22Rv1 (cell line): ENCODE measurements around the gene SMCO2.
"Not testable (repeated sequence)": the region's sequence is repeated elsewhere in the genome, so short reads cannot be mapped to it uniquely, and the experiment has no call there.

Experiments
- H3K27ac ChIP-seq: fragments of 450-650 bp; 2 replicates; pipeline ENCODE4 v1.5.1; 2017
- ZFX ChIP-seq: fragments of 450-650 bp; IDR thresholded peaks from 2 replicates; pipeline ENCODE4 v1.6.1; 2017; ENCODE audit warnings: antibody characterized with exemption, borderline replicate concordance
- TF ChIP-seq, protein P1 (sequence below): fragments of 450-650 bp; IDR thresholded peaks from 2 replicates; pipeline ENCODE4 v1.5.1; 2017; ENCODE audit warnings: mild to moderate bottlenecking

Gene SMCO2

DNA sequence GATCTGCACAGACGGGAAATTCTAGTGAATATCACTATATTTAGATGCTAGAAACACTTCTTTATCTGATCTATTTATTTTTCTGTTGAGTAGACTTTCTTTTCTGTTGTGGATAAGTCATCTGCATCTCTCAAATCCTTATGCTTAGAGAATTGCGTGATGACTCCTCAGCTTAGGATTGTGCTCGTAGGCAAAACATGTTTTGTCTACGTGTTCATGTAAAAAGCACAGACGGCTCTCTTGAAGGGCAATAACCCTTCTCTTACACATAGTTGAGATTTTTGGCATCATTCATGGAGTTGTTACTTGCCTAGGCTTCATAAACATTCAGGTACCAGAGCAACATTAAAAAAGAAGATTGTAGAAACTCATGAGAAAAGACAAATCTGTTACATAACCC is 96.1 kb downstream of the SMCO2 start:
- H3K27ac ChIP-seq: no peak overlapping the region
- TF ChIP-seq, protein P1, sequence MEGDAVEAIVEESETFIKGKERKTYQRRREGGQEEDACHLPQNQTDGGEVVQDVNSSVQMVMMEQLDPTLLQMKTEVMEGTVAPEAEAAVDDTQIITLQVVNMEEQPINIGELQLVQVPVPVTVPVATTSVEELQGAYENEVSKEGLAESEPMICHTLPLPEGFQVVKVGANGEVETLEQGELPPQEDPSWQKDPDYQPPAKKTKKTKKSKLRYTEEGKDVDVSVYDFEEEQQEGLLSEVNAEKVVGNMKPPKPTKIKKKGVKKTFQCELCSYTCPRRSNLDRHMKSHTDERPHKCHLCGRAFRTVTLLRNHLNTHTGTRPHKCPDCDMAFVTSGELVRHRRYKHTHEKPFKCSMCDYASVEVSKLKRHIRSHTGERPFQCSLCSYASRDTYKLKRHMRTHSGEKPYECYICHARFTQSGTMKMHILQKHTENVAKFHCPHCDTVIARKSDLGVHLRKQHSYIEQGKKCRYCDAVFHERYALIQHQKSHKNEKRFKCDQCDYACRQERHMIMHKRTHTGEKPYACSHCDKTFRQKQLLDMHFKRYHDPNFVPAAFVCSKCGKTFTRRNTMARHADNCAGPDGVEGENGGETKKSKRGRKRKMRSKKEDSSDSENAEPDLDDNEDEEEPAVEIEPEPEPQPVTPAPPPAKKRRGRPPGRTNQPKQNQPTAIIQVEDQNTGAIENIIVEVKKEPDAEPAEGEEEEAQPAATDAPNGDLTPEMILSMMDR: no peak
- TF ChIP-seq ZFX: no peak

DNA sequence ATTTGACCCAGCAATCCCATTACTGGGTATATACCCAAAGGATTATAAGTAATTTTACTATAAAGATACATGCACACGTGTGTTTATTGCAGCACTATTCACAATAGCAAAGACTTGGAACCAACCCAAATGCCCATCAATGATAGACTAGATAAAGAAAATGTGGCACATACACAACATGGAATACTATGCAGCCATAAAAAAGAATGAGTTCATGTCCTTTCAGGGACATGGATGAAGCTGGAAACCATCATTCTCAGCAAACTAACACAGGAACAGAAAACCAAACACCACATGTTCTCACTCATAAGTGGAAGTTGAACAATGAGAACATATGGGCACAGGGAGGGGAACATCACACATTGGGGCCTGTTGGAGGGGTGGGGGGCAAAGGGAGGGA is 98.3 kb downstream of the SMCO2 start:
- H3K27ac ChIP-seq: not testable (repeated sequence)

DNA sequence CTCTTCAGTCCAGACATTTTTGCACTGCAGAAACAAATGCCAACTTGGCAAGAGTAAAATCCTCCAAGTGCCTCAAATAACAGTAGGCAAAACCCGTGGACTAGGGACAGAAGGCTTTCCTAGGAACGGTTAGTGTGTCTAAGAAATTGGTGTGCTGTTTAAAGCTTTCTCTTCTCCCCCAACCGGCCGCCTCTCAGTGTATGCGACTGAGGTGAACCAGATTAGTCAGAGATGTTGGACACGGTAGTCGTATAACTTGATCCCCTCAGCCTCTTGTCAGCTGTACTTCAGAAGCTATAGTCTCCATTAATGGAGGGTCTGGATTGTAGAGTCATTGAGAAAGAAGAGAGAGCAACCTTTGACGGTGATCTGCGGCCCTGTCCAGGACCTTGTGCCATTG is 99.1 kb downstream of the SMCO2 start:
- no peak overlapping the region for H3K27ac ChIP-seq
- no peak for TF ChIP-seq ZFX
- TF ChIP-seq, protein P1: no peak

DNA sequence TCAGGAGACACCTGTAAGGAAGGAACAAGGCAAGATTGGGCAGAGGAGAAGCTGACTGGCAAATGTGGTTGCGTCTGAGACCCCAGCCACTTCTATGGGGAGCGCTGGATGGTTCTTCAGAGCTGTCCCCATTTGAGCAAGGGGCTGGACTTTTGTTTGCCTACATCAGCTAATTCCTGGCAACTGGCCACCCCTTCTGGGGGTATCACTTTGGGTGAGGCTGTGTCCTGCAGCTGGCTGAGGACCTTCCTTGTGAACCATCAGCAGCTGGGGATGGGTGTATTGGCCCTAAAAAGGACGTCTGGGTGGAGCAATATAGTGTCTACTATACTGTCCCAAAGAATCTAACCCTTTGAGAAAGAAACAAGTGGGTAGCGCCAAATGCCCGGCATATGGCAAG is 101.1 kb downstream of the SMCO2 start:
- H3K27ac ChIP-seq: no peak overlapping the region
- TF ChIP-seq, protein P1: no peak
- no peak for TF ChIP-seq ZFX

DNA sequence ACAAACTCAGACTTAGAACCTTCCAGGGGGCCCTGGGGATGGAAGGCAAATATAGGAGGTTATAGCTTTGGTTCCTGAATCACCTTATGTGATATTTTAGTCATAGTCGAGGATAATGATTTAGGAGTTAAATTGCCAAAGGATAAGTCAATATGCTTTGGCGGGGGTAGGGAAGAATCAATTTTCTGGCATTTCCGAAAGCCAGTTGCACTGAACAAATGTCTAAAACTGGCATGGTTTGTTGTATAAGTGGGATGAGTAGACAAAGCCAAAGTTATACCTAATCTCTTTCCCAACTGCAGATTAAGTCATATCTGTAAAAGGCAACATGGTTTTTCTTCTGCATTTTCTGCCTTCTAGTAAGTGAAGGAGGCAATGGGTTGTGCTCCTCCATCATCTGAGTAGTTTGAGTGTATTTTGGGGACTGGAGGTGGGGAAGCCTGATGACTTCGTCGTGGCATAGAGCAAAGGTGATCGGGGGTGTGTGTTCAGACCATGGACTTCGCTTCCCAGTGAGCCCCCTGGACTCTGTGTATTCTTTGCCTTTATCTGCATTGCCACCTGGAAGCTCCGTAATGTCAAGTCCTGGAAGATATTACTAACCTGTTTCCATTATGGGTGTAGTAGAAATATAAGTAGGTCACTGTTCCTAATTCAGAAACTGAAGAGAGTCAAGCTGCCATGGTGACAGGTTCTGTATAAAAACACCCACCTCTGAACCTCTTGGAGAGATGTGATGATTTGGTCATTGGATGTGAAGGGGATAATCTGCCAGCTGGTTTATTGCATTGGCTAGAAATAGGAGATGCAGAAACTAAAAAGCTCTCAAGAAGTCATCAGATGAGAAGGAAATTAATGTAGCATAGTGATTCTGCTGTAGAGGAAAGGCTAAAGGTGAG is 102.0 kb downstream of the SMCO2 start:
- no peak overlapping the region for H3K27ac ChIP-seq
- TF ChIP-seq, protein P1: no peak
- no peak for TF ChIP-seq ZFX

DNA sequence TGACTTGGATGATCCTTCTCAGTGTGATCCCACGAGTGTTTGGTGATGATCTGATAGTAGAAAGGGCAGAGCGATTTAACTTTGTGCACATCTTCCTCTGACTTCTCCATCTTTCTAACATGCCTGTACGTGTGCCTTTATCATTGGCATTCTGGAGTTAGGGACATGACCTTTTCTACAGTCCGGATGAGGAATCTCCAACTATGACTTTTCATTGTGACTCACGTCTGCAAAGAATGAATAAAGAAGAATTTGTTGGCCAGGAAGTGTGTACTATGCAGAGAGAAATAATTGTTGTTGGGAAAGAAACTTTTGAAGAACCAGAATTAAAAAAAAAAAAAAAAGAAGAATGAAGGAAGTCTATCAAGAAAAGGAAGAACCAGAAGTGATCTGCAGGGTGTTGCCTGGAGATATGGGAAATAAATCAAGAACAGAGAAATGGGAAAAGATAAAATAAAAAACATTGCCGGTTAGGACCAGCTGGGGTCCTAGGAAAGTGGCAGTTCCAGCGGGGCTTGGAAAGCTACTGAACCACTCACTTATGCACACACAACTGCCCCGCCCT is 102.8 kb downstream of the SMCO2 start:
- H3K27ac ChIP-seq: no peak overlapping the region
- TF ChIP-seq, protein P1: no peak
- no peak for TF ChIP-seq ZFX

DNA sequence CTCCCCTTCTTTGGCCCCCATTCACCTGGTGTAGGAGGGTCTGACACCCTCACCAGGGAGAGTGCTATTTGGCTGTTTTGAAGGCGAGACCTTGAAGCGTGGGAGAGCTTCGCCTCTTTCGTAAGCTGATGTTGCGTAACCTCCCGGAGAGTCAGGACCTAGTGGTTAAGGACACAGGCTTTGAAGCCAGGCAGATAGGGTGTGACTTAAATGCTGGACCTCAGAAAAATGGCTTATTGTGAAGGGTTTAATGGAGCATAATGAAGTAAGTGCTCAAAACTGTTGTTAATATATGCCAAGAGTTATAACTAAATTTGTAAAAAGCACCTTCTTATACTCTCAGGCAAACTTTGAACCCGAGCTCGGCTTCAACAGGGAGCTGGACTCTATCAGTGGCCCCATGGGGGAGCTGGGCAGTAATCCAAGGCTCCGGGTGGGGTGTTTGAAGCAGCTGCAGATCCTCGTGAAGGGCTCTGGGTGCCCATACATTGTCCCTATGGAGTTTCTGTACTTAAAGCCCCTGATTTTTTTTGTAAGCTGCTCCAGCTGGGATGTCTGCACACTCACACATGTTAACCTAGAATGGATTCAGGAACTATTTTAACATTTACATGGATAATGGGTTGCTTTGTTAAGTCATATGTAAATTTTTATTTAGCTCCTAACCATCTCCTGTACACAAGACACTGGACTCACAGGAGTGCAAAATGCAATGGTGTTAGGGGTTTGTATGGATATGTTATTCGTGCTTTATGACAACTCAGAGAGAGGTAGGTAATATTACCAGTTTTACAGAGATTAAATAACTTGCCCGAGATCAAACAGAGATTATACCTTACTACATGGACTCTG is 103.5 kb downstream of the SMCO2 start:
- no peak overlapping the region for H3K27ac ChIP-seq
- TF ChIP-seq, protein P1: no peak
- no peak for TF ChIP-seq ZFX
